Nucleus accumbens (tissue), 56 donors: ENCODE results near the gene PCSK5.
"Not testable (repeated sequence)": the region's sequence is repeated elsewhere in the genome, so short reads cannot be mapped to it uniquely, and the experiment has no call there.

Experiments
- DNase-seq, 56 donors: peaks; one replicate each; lab custom pipeline; 2025; lab: John Stamatoyannopoulos, UW

The PCSK5 gene

DNA sequence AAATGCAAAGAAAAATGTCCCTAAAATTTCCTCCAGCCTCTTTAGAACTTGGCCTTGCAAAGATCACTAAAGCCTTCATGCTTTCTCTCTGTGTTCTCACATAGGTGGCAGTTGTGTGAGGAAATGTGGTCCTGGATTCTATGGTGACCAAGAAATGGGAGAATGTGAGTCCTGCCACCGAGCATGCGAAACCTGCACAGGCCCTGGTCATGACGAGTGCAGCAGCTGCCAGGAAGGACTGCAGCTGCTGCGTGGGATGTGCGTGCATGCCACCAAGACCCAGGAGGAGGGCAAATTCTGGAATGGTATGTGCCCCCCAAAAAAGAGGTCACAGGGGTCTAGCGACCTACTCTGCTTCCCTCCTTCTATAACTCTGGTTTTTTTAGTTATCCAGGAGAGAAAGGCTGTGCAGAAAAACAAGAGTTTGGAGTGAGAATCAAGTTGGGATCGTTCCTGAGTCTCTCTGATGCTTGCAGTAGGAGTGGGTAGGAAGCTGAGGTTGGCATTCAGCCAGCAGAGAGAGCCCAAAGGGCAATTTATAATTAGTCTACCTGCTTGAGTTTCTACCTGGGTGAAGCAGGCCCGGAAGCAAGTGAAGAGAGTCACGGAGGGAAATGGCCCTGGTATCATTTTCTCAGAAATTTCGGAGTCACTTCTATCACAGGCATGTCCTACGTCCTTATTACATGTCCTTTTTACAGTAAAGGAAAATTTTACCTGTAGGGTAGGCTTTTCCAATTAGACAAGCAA is 406.3 kb downstream of the PCSK5 start:
- DNase-seq = no peak

- DNase-seq = no peak
Observed at GRCh38 chr9:76297721-76298239, 407.3 kb downstream of the PCSK5 start.

- DNase-seq = no peak
Observed at GRCh38 chr9:76298521-76299144, 408.2 kb downstream of the PCSK5 start.

DNA sequence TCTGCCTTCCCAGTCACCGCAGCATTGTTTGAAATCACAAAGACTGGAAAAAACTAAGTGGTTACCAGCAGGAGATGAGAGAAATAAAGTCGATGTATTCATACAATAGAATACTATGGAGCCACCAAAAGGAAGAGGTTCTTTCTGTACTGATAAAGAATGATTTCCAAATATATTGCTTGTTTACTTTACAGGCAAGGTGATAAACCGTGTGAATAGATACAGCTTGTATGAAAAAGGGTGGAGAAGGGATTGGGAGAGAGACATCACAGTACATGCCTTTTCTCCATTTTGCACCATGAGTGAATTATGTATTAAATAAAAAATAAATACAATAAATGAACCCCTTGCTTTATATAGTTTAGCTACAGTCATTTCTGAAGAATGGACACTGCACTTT is 412.1 kb downstream of the PCSK5 start:
- DNase-seq = no peak

GRCh38 chr9:76302947-76303550 is 412.6 kb downstream of the PCSK5 start:
- peak in 1 of 56 donors; percentile 9 for DNase-seq

DNA sequence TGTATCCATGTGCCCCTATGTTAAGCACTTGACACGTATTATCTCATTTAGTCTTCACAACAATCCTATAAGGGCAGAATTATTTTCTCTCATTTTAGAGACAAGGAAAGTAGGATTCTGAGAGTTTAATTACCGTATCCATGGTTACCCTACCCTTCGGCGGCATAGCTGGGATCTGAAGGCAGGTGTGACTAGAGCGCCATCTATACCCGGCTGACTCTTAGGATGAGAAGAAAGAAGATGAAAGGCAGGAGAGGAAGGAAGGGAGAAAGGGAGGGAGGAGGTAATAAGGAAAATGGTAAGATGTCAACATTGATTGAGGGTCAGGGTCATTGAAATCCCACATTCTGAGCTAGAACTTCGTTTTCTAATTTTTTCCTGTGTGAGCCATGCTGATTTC is 416.6 kb downstream of the PCSK5 start:
- peak in 4 of 56 donors; percentile 2 to 8 (median 6) for DNase-seq

GRCh38 chr9:76310577-76310976 is 420.1 kb downstream of the PCSK5 start:
- DNase-seq = no peak

DNA sequence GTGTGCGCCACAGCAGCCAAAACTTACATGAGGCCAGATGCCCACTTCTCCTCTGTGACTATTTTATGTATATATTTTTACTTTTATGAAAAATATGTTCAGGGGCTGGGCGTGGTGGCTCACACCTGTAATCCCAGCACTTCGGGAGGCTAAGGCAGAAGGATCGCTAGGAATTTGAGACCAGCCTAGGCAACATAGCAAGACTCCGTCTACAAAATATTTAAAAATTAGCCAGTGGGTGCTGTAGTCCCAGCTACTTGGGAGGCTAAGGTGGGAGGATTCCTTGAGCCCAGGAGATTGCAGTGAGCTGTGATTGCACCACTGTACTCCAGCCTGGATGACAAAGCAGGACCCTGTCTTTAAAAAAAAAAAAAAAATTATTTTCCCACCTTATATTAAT is 420.5 kb downstream of the PCSK5 start:
- DNase-seq = no peak

- no peak for DNase-seq
Observed at GRCh38 chr9:76311537-76311936, 421.1 kb downstream of the PCSK5 start.

- DNase-seq = no peak
Observed at GRCh38 chr9:76313771-76314170, 423.3 kb downstream of the PCSK5 start.

DNA sequence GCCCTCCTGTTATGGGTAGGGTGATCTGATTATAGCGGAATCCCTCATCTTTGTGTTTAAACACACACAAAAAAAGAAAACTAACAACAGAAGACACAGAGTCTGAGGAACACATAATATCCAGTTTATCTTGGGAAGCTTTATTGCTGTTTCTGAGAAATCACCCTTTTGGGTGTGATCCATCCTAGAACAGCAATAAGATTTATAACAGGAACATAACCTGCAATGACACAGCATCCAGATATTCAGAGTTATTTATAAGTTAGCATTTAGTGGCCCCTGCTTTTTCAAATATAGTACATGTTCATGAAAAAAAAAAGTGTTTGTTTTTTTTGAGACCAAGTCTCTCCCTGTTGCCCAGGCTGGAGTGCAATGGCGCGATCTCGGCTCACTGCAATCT is 423.8 kb downstream of the PCSK5 start:
- DNase-seq = no peak

DNA sequence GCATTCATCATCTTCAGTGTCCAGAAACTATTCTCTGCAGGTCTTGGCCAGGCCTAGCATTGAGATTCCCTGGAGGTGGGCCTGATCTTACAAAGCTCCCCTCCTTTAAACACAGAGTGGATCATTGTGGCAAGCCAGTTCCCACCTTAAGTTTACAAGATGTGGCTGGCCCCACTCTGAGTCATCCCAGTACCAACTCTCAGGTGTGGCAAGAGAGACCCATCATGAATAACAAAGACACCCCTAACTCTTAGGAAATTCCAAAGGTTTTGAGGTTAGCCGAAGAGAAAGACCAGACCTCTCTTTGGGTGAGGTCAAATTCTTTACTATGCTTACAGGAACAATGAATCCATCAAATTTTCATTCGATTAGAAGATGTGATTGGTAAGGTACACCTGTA is 425.6 kb downstream of the PCSK5 start:
- no peak for DNase-seq

- not testable (repeated sequence) for DNase-seq
Observed at GRCh38 chr9:76319466-76319865, 429.0 kb downstream of the PCSK5 start.

- DNase-seq = no peak
Observed at GRCh38 chr9:76321195-76321828, 430.8 kb downstream of the PCSK5 start.

DNA sequence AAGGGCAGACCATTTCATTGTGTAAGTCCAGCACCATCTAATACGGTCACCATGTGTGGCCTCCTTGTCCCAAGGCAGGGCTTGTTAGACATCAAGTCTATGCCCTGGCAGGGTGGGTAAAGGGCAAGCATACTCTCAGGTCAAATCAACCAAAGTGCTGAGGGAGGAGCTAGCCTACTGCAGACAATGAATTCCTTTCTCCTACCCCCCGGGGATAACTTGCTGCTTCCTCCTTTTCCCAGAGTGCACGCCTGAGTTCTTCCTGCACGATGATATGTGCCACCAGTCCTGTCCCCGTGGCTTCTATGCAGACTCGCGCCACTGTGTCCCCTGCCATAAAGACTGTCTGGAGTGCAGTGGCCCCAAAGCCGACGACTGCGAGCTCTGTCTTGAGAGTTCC is 432.3 kb downstream of the PCSK5 start:
- no peak for DNase-seq

GRCh38 chr9:76323490-76323889 is 433.0 kb downstream of the PCSK5 start:
- DNase-seq = no peak

DNA sequence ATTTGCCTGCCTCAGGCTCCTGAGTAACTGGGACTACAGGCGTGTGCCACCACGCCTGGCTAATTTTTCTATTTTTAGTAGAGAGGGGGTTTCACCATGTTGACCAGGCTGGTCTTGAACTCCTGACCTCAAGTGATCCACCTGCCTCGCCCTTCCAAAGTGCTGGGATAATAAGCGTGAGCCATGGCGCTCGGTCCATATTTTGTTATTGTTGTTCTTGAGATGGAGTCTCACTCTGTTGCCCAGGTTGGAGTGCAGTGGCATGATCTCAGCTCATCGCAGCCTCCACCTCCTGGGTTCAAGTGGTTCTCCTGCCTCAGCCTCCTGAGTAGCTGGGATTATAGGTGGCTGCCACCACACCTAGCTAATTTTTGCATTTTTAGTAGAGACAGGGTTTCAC is 433.6 kb downstream of the PCSK5 start:
- DNase-seq = not testable (repeated sequence)

- no peak for DNase-seq
Observed at GRCh38 chr9:76330034-76330433, 439.6 kb downstream of the PCSK5 start.

DNA sequence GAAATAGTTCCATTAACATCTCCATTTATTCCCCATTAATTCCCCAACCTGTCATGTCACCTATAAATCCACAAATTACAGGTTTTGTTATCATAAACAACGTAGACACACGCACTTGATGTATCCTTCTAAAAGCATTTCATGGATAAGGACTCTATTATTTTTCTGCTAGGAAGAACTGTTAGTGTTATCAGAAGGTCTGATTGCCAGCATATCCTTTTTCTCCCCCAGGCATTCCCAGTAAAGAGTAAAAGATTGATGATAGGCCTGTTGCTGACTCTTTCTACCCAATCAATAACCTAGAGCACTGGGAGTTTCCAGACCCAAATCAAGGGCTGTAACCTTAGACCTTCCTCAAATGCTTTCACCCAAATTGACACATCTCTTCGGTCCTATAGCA is 442.9 kb downstream of the PCSK5 start:
- DNase-seq = no peak

DNA sequence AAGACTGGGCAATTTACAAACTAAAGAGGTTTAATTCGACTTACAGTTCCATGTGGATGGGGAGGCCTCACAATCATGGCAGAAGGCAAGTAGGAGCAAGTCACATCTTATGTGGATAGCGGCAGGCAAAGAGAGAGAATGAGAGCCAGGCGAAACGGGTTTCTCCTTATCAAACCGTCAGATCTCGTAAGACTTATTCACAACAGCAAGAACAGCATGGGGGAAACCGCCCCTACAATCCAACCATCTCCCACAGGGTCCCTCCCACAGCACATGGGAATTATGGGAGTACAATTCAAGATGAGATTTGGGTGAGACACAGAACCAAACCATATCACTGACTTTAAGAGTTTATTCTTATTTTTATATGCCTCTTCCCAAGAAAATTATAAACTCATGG is 443.5 kb downstream of the PCSK5 start:
- no peak for DNase-seq

DNA sequence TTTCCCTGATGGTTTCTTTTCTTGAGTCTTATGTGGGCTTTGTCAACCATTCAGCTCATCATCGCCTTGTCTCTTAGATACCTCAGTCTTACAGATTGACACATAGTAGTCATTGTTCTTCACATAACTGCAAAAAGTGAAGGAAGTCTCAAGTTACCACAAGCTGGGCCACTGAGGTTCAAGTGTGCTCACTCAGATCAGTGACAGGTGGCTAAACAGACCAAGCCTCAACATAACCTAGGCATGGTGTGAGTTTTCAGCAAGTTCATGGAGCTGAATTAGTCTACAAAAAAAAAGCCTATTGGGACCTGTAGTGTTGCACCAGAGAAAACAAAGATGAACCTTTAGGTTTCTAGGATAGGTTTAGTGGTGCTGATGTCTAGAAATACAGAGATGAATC is 445.6 kb downstream of the PCSK5 start:
- no peak for DNase-seq
